Activated T-helper 1 cell treated with anti-CD3 and anti-CD28 coated beads, Interleukin-12 subunit alpha, Interleukin-12 subunit beta, Interleukin-2, Interleukin-4 antibody, amounts not matched to agents 30 ng/mL and 10 ng/mL and 1 ng/mL, durations not matched to agents 14 hours and 24 hours and 36 hours (primary cell): ENCODE measurements around the gene CCDC87. TPM values are rescaled to one million over a fixed set of nuclear protein-coding genes. Genes with fewer than 3 reads are reported as not detected.
"Not testable (repeated sequence)": the region's sequence is repeated elsewhere in the genome, so short reads cannot be mapped to it uniquely, and the experiment has no call there.

Experiments used
- DNase-seq: peaks from one replicate; pipeline ENCODE4 v3.0.0; 2021; ENCODE audit warnings: low spot score
- H3K27ac Mint-ChIP-seq: one replicate; pipeline ENCODE4 v1.8.0; 2021; ENCODE audit warnings: mild to moderate bottlenecking, mixed read lengths
- H3K27me3 Mint-ChIP-seq: one replicate; pipeline ENCODE4 v1.8.0; 2022; ENCODE audit warnings: mild to moderate bottlenecking, moderate library complexity, mixed read lengths; ENCODE audit not compliant: insufficient read depth
- H3K36me3 Mint-ChIP-seq: one replicate; pipeline ENCODE4 v1.8.0; 2021; ENCODE audit warnings: low read depth, mixed read lengths
- H3K4me1 Mint-ChIP-seq: one replicate; pipeline ENCODE4 v1.8.0; 2021; ENCODE audit warnings: low read depth, mixed read lengths
- H3K4me3 Mint-ChIP-seq: one replicate; pipeline ENCODE4 v1.8.0; 2021; ENCODE audit warnings: mild to moderate bottlenecking, moderate library complexity, mixed read lengths
- H3K9me3 Mint-ChIP-seq: one replicate; pipeline ENCODE4 v1.8.0; 2021; ENCODE audit warnings: mixed read lengths
- intact Hi-C: fragments of 100-400 bp; cut with micrococcal nuclease; formaldehyde crosslinking; loops from one replicate; pipeline ENCODE4 v1.15.1; 2024
- total RNA-seq: library from RNA; stranded (reverse); gene quantifications from 2 replicates; pipeline ENCODE4 v1.2.3, GENCODE V29; 2022

CCDC87 gene
- total RNA-seq, 1 donor from 2014 or later = 0.29 TPM

DNA sequence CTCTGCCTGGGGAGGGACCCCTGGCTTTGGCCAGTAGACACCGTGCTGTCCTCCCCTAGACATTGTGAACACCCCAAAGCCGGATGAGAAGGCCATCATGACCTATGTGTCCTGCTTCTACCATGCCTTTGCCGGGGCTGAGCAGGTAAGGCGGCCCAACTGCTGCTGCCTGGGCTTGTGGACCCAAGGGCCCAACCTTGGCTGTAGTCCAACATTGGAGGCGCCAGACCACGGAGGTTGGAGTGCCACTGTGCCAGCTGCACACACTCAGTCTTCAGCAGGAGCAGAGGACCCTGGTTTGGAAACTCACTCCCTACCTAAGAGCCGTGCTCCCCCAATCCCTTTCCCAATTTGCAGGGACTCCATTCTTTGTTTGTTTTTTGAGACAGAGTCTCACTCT lies 36.8 kb downstream of the CCDC87 start:
- intact Hi-C loops = no loop called here
- H3K36me3 Mint-ChIP-seq = no peaks in the 10 kb centered on the region

DNA sequence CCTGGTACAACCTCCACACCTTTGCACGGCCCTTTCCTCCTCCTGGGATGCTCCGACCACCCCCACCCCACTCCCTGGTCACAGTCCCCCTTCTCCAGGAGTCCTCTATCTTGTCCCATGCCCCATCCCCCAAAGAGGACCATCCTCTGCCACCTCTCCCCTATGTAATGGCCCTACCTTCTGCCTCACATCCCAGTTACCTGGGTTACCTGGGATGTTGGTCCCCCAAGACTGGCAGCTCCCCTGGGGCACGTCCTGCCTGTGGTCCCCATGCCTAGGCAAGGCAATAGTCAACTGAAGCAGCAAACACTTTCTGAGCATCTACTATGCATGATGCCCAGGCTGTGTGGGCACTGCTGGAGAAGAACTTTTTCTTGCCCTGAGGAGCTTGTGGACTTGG lies 37.4 kb downstream of the CCDC87 start:
- H3K9me3 Mint-ChIP-seq = no peaks in the 10 kb centered on the region
- H3K4me1 Mint-ChIP-seq = no peaks in the 10 kb centered on the region
- H3K27me3 Mint-ChIP-seq = peaks cover 11% of the 10 kb centered on the region
- intact Hi-C loops = no loop called here
- no peaks in the 10 kb centered on the region for H3K36me3 Mint-ChIP-seq
- no peak for DNase-seq
- H3K27ac Mint-ChIP-seq = no peak overlapping the region
- no peak overlapping the region for H3K4me3 Mint-ChIP-seq

More for the DNA sequence above, 36.8 kb downstream of the CCDC87 start:
- peaks cover 11% of the 10 kb centered on the region for H3K27me3 Mint-ChIP-seq
- no peaks in the 10 kb centered on the region for H3K9me3 Mint-ChIP-seq
- no peak for DNase-seq
- no peaks in the 10 kb centered on the region for H3K4me1 Mint-ChIP-seq
- no peak overlapping the region for H3K4me3 Mint-ChIP-seq
- H3K27ac Mint-ChIP-seq = no peak overlapping the region

DNA sequence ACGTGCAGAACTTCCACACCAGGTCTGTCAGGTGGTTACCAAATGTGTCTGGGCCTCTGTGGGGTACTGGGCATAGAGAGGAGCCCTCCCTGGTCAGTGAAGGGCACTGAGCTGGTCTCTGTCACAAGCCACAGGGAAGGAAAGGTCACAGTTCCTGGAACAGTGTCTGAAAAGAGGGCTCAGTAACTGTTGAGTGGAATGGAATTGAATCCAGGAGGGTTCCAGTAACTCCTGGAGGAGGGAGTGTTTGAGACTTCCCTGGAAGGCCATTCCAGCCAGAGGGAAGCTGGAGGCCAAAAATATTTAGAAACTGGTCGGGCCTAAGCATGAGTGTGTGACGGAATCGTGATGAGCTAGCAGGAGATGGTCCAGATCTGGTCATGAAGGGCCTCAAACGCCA lies 38.3 kb downstream of the CCDC87 start:
- H3K4me3 Mint-ChIP-seq = no peak overlapping the region
- no peaks in the 10 kb centered on the region for H3K4me1 Mint-ChIP-seq
- no peak for DNase-seq
- H3K27ac Mint-ChIP-seq = no peak overlapping the region
- intact Hi-C loops = no loop called here
- H3K9me3 Mint-ChIP-seq = no peaks in the 10 kb centered on the region
- H3K36me3 Mint-ChIP-seq = no peaks in the 10 kb centered on the region
- peaks cover 14% of the 10 kb centered on the region for H3K27me3 Mint-ChIP-seq

DNA sequence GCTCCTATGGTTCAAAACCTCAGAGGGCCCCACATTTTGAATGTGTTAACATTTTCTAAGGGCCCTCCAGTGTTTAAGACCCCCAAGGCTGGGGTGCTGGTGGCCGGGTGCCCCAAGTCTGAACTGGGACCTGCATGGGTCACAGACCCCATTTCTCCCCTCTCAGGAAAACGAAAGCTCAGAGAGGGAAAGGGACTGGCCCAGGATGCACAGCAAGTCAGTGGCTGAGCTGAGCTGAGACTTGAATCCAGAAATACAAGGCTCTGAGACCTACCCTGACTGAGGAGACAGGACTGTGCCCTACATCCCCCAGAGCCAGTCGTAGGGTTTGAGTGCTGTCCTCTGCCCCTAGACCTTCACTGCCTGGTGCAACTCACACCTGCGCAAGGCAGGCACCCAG lies 42.0 kb downstream of the CCDC87 start:
- intact Hi-C loops = no loop called here
- peaks cover 14% of the 10 kb centered on the region for H3K27me3 Mint-ChIP-seq

DNA sequence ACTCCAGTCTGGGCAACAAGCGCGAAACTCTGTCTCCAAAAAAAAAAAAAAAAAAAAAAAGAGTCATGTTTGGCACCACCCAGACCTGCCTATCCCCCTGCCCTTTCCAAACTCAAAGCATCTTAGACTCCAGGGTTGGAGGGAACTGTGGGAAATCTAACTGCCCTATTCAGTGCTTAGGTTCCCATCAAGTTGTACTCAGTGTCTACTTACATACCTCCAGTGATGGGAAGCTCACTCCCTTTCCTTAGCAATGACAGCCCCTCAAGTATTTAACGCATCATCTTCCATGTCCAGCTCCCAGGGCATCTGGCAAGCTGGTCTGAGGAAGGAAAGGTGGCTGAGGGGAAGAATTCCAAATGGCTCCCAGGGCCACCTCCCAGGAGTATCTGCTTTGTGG lies 43.2 kb downstream of the CCDC87 start:
- H3K4me3 Mint-ChIP-seq = no peak overlapping the region
- no peaks in the 10 kb centered on the region for H3K36me3 Mint-ChIP-seq
- no peaks in the 10 kb centered on the region for H3K9me3 Mint-ChIP-seq
- DNase-seq = no peak
- peaks cover 5% of the 10 kb centered on the region for H3K4me1 Mint-ChIP-seq
- H3K27ac Mint-ChIP-seq = no peak overlapping the region
- peaks cover 10% of the 10 kb centered on the region for H3K27me3 Mint-ChIP-seq
- intact Hi-C loops = no loop called here

More for the DNA sequence above, 42.0 kb downstream of the CCDC87 start:
- Mint-ChIP-seq H3K9me3 (no peaks in the 10 kb centered on the region), H3K36me3 (no peaks in the 10 kb centered on the region), H3K27ac (no peak overlapping the region), H3K4me1 (no peaks in the 10 kb centered on the region), H3K4me3 (no peak overlapping the region)
- DNase-seq = no peak

DNA sequence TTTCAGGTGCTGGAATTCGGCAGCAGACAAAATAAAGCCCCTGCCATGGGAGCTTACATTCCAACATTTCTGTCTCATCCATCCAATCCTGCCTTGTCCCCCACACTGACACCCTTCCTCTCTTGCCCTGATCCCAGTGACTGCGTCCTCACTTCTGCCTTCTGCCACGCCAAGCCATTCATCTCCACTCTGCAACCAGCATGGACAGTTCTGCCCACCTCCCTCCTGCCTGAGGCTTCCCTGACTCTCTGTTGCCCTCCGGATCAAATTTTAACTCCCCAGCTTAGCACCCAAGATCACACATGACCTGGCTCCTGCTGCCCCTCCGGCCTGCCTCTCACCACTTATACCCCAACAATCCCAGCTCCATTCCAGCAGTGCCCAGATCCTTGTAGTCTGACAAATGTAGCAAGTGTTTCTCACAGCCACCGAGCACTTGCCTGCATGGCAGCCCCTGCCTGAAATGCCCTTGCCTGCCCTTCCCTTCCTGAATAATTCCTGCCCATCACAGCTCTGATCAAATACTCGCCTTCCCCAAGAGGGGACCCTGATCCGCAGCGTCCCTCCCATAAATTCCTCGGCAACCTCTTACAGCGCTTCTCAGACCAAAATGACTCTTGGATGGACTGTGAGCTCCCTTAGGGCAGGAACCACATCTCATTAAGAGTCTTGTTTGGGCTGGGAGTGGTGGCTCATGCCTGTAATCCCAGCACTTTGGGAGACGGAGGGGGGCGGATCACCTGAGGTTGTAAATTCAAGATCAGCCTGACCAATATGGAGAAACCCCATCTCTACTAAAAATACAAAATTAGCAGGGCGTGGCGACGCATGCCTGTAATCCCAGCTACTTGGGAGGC lies 43.9 kb downstream of the CCDC87 start:
- H3K27ac Mint-ChIP-seq = no peak overlapping the region
- intact Hi-C loops = no loop called here

DNA sequence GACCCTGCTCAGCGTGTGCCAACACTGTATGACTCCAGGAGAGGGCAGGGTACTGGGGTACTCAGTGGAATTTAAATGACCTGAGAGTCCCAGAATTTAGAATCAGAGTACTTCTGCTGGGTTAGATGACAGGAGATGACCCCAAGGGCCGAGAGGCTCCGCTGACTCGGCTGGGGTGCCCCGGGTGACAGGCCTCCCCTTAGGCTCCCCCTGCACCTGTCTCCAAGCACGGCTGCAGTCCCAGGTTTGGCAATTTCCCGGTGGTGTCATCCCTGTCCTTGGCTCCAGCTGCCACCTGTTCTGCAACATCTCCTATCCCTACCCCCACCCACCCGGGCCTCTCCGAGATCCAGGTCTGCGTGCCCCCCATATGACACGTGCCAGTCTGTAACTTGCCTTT lies 44.8 kb downstream of the CCDC87 start:
- intact Hi-C loops = no loop called here

More for the DNA sequence above, 43.9 kb downstream of the CCDC87 start:
- H3K27me3 Mint-ChIP-seq = peaks cover 10% of the 10 kb centered on the region
- no peak for DNase-seq
- no peaks in the 10 kb centered on the region for H3K9me3 Mint-ChIP-seq
- H3K36me3 Mint-ChIP-seq = no peaks in the 10 kb centered on the region
- no peak overlapping the region for H3K4me3 Mint-ChIP-seq
- peaks cover 11% of the 10 kb centered on the region for H3K4me1 Mint-ChIP-seq

DNA sequence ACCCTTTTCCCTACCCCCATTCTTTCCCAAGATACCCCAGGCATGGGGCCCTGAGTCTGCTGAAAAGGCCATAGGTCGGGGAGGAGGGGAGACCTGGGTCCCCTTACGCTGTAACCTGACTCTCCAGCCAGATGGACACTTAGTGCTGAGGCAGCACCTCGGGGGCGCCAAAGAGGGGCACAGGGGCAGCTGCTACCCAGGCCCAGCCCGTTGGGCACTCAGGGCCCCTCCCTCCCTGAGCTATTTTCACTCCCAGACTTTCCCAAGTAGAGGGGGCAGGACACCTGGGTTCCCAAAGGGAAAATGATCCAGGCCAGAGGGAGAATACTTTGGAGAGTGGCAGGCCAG lies 45.2 kb downstream of the CCDC87 start:
- no peak for DNase-seq
- H3K36me3 Mint-ChIP-seq = peaks cover 5% of the 10 kb centered on the region
- intact Hi-C loops = no loop called here
- H3K27me3 Mint-ChIP-seq = peaks cover 10% of the 10 kb centered on the region
- peak overlapping the region; percentile 45 for H3K4me3 Mint-ChIP-seq
- no peak overlapping the region for H3K27ac Mint-ChIP-seq
- H3K4me1 Mint-ChIP-seq = peaks cover 22% of the 10 kb centered on the region
- H3K9me3 Mint-ChIP-seq = no peaks in the 10 kb centered on the region

More for the DNA sequence above, 44.8 kb downstream of the CCDC87 start:
- H3K9me3 Mint-ChIP-seq = no peaks in the 10 kb centered on the region
- H3K4me1 Mint-ChIP-seq = peaks cover 18% of the 10 kb centered on the region
- peak overlapping the region; percentile 45 for H3K4me3 Mint-ChIP-seq
- peaks cover 3% of the 10 kb centered on the region for H3K36me3 Mint-ChIP-seq
- no peak overlapping the region for H3K27ac Mint-ChIP-seq
- no peak for DNase-seq
- H3K27me3 Mint-ChIP-seq = peaks cover 10% of the 10 kb centered on the region

DNA sequence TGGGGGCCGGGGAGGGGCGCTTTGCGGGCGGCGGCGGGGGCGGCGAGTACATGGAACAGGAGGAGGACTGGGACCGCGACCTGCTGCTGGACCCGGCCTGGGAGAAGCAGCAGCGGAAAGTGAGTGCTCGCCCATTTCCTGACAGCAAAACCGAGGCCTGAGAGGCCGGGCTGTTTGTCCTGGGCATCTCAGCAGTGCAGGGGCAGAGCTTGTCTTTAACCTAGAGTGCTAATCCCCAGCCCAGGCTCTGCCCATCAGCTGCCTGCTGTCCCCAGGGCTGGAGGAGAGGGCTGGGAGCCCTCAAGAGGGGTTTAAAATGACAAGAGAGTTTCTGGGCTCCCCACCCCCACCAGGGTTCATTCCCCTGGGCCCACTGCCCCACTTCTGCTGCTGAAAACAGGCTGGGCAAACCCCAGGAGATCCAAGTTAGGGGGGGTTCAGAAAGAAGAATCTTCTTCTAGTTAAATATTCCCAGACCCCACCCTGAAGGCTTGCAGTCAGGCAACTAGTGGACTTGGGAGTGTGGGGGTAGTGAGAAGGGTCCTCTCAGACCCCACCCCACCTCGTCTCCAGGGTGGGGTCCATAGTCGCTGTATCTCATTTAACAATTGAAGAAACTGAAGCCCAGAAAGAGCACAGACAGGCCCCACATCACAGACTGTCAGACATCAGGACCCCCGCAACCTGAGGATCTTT lies 45.7 kb downstream of the CCDC87 start:
- H3K4me1 Mint-ChIP-seq = peaks cover 23% of the 10 kb centered on the region
- intact Hi-C loops = loop anchor here (1.0 kb wide), 11 partner anchors 12 to 197 kb away; partner anchors contain the start of genes BBS1, CCDC87, CCS and CTSF
- peaks cover 11% of the 10 kb centered on the region for H3K36me3 Mint-ChIP-seq
- H3K4me3 Mint-ChIP-seq = no peak overlapping the region
- H3K9me3 Mint-ChIP-seq = no peaks in the 10 kb centered on the region
- no peak for DNase-seq
- H3K27me3 Mint-ChIP-seq = peaks cover 10% of the 10 kb centered on the region
- H3K27ac Mint-ChIP-seq = no peak overlapping the region

DNA sequence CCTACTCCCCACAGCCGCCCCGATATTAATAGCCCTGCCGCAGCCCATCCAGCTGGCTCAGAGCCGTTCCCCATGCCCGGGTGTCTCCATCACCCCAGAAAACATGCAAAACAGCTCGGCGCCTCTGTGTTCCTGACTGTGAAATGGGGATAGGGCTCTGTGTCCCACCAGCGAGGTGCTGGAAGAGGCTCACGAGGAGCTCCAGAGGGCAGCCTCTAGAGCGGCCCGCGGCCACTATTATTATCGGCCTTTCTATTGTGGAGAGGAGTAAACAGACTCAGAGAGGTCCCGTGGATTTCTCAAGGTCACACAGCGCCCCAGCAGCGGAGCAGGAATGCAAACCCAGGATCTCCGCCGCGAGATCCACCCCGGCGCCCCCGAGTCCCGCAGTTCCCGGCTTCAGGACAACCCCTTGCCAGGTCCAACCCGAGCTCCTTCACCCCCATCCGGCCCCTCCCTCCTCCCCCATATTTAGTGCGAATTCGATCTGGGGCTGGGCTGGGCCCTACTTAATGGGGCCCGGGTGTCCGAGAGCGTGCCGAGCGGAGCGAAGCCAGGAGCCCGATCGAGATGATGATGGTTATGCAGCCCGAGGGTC lies 46.4 kb downstream of the CCDC87 start, which contains the start of gene ACTN3:
Gene ACTN3 (plus strand): TSS at position 536 of the 598 bp plus-strand sequence. CDS start 35 bp downstream, at position 571.
- peak within 1 kb of the TSS; percentile 47 for H3K27ac Mint-ChIP-seq
- peaks cover 17% of the 10 kb centered on the region for H3K36me3 Mint-ChIP-seq
- no peaks in the 10 kb centered on the region for H3K9me3 Mint-ChIP-seq
- no peak for DNase-seq
- peak within 1 kb of the TSS; percentile 88 for H3K4me3 Mint-ChIP-seq
- peaks cover 10% of the 10 kb centered on the region for H3K27me3 Mint-ChIP-seq
- intact Hi-C loops = loop anchor here (1.0 kb wide), 11 partner anchors 13 to 198 kb away; partner anchors contain the start of genes BBS1, CCDC87, CCS and CTSF
- peaks cover 26% of the 10 kb centered on the region for H3K4me1 Mint-ChIP-seq

DNA sequence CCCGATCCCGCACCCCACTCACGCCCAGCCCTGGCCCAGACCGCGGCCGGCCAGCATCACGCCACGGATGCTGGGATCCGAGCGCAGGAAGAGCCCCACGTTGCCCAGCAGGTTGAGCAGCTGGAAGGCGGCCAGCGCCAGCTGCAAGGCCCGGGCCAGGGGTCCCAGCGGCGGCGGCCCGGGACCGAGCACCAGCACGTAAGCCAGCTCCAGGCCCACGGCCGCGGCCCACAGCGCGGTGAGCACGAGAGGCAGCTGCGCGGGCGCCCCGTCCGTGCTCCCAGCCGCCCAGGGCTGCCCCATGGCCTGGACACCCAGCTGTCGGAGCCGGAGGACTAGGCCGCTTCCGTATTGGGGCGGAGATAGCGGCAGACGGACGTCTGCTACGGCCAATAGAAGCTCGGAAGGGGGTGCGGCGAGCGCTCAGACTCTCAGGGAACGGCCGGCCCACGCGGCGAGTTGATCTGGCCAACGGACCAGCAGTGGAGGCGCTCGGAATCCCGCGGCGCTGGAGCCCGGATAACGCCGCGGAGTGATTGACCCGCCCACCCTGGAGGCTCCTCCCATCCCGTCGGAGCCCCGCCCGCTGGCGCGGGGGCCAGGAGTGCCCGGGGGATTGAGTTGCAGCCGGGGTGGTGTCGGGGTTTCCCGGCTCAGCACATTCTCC lies 47.0 kb downstream of the CCDC87 start, which contains the start of gene ZDHHC24:
Gene ZDHHC24 (minus strand): TSS at position 348 of the 667 bp plus-strand sequence. CDS start 45 bp downstream, at position 303.
- H3K9me3 Mint-ChIP-seq = no peaks in the 10 kb centered on the region

DNA sequence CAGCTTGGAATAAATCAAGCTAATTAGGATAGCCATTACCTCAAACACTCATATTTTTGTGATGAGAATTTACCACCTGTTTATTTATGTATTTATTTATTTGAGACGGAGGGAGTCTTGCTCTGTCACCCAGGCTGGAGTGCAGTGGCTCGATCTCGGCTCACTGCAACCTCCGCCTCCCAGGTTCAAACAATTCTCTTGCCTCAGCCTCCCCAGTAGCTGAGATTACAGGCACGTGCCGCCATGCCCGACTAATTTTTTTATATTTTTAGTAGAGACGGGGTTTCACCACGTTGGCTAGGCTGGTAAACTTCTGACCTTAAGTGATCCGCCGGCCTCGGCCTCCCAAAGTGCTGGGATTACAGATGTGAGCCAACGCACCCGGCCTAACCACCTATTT lies 47.9 kb downstream of the CCDC87 start:
- intact Hi-C loops = not testable (repeated sequence)
- H3K4me1 Mint-ChIP-seq = peaks cover 28% of the 10 kb centered on the region

More for the DNA sequence above, 47.0 kb downstream of the CCDC87 start, which contains the start of gene ZDHHC24:
- peak; percentile 86 for DNase-seq
- Mint-ChIP-seq H3K27ac (peak within 1 kb of the TSS; percentile 47), H3K36me3 (peaks cover 20% of the 10 kb centered on the region), H3K4me1 (peaks cover 28% of the 10 kb centered on the region), H3K4me3 (peak within 1 kb of the TSS; percentile 88), H3K27me3 (peaks cover 10% of the 10 kb centered on the region)
- intact Hi-C loops = loop anchor here (1.0 kb wide), 11 partner anchors 13 to 198 kb away; partner anchors contain the start of genes BBS1, CCDC87, CCS and CTSF

More for the DNA sequence above, 47.9 kb downstream of the CCDC87 start:
- not testable (repeated sequence) for H3K9me3 Mint-ChIP-seq, H3K27me3 Mint-ChIP-seq, DNase-seq, H3K27ac Mint-ChIP-seq
- Mint-ChIP-seq H3K4me3 (peak overlapping the region; percentile 88), H3K36me3 (peaks cover 20% of the 10 kb centered on the region)
